DOHH2 (cell line): Measurements from ENCODE around the gene PCMT1.

Experiments used
- CTCF ChIP-seq: fragments of 200-600 bp; sonication (generic); IDR thresholded peaks from one replicate; pipeline ENCODE4 v1.5.1; 2014; ENCODE audit warnings: antibody characterized with exemption, mild to moderate bottlenecking, low read depth, low read length; ENCODE audit not compliant: poor library complexity, severe bottlenecking
- EZH2phosphoT487 ChIP-seq: fragments of 200-600 bp; sonication (generic); IDR thresholded peaks from 2 replicates; pipeline ENCODE4 v1.6.1; 2017; ENCODE audit warnings: borderline replicate concordance, mild to moderate bottlenecking, antibody characterized with exemption, low read length, moderate library complexity, mixed read lengths

- TF ChIP-seq CTCF (no peak), EZH2phosphoT487 (no peak)
Measured at GRCh38 chr6:149751239-149751638, 1.7 kb downstream of the PCMT1 start.
